Thyroid gland (tissue), 4 donors: Measurements from ENCODE around the gene NFIA. TPM values are rescaled to one million over a fixed set of nuclear protein-coding genes. Genes with fewer than 3 reads are reported as not detected.
A peak's percentile ranks its signal among the peaks of the same experiment; 100 is the strongest.

ENCODE experiments used
- DNase-seq, 2 donors: peaks; one replicate each; pipeline ENCODE4 v3.0.0-alpha.2; 2019
- H3K27ac ChIP-seq, 3 donors: fragments of 200-600 bp; sonication (generic); 1 replicate in 2 of 3; 2 replicates in 1 of 3; pipeline ENCODE4 v1.5.1; 2016 to 2019; ENCODE audit warnings: mild to moderate bottlenecking in 1 of 3, moderate library complexity in 1 of 3
- H3K27me3 ChIP-seq: fragments of 200-600 bp; sonication (generic); one replicate; pipeline ENCODE4 v1.5.1; 2019
- H3K36me3 ChIP-seq, 2 donors: fragments of 200-600 bp; sonication (generic); one replicate each; pipeline ENCODE4 v1.5.1; 2016 to 2019
- H3K4me1 ChIP-seq, 2 donors: fragments of 200-600 bp; sonication (generic); one replicate each; pipeline ENCODE4 v1.5.1; 2017 to 2019
- H3K4me3 ChIP-seq, 3 donors: fragments of 200-600 bp; sonication (generic); replicated peaks in 1 of 3; 1 replicate in 2 of 3; 2 replicates in 1 of 3; pipeline ENCODE4 v1.5.1; 2016; ENCODE audit warnings: mild to moderate bottlenecking in 1 of 3
- H3K9me3 ChIP-seq: fragments of 200-600 bp; sonication (generic); one replicate; pipeline ENCODE4 v1.5.1; 2017
- POLR2A ChIP-seq, 2 donors: fragments of 450-650 bp; IDR thresholded peaks; one replicate each; pipeline ENCODE4 v1.6.1; 2017; ENCODE audit warnings: antibody characterized with exemption in 2 of 2, mild to moderate bottlenecking in 2 of 2, moderate library complexity in 1 of 2
- WGBS, 2 donors: methylation state at CpG; one replicate each; pipeline ENCODE4 v1.1.5; 2017; 5-methylcytosine and 5-hydroxymethylcytosine counted together
- intact Hi-C: fragments of 100-400 bp; cut with DNase I; formaldehyde crosslinking; loops from one replicate; pipeline ENCODE4 v1.15.1; 2023
- total RNA-seq, 4 donors: library from RNA; depleted of rRNA; stranded (reverse); fragments of >200 nt; gene quantifications; one replicate each; pipeline ENCODE4 v1.2.3, GENCODE V29; 2016
- TF ChIP-seq, protein P1 (sequence below), 6 experiments: fragments of 200-600 bp in 3 of 6; fragments of 450-650 bp in 3 of 6; sonication (generic) in 3 of 6; IDR thresholded peaks; one replicate each; pipeline ENCODE4 v1.5.1; 2016 to 2019; ENCODE audit warnings: antibody characterized with exemption in 6 of 6, mild to moderate bottlenecking in 2 of 6, inconsistent platforms in 1 of 6, moderate library complexity in 1 of 6

The NFIA gene
- 100 to 1,000 TPM; 105 to 149 (median 118) TPM for total RNA-seq

DNA sequence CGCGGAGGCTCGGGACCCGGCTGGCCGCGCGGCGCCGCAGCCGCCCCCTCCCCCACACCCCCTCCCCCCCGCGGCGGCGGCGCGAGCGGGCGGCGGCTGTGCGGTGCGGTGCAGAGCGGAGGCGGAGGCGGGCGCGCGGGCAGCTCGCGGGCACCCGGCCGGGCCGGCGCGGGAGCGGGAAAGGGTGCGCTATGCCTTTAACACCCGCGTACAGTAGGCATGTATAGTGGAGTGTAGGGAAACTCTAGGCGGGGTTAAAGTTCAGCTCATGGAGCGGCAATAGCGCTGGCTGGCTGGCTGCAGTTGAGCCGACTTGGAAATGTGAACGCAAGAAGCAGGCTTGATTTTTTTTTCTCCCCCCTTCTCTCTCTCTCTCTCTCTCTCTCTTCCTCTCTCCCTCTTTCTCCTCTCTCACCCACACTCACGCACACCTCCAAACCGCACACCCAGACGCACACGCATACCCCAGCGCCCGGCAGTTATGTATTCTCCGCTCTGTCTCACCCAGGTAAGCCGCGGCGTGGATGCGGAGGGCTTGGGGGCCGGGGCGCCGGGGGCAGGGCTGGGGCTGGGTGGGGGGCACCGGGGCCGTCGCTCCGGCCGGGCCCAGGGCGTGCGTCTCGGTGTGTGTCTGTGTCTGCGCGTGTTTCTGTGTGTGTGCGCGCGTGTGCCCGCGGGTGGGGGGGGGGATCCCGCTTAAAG, at the start of gene NFIA:
TSS of gene NFIA (plus strand) at position 251 of the 702 bp plus-strand sequence.
- Histone ChIP-seq H3K27me3 (no peaks in the 10 kb centered on the region), H3K4me3 (peak within 1 kb of the TSS; percentile 85 to 91 (median 85)), H3K9me3 (no peaks in the 10 kb centered on the region), H3K27ac (peak within 1 kb of the TSS; percentile 97 to 99 (median 97)), H3K36me3 (no peaks in the 10 kb centered on the region), H3K4me1 (peaks cover 30 to 52% of the 10 kb centered on the region in 2 donors)
- WGBS, 2 donors = 1% methylated on average over 24 to 32 of the region's 73 CpGs
- intact Hi-C loops = loop anchor here (2.0 kb wide), 1 partner anchor 30 kb away; no protein-coding TSS in a partner anchor
- TF ChIP-seq, protein P1, sequence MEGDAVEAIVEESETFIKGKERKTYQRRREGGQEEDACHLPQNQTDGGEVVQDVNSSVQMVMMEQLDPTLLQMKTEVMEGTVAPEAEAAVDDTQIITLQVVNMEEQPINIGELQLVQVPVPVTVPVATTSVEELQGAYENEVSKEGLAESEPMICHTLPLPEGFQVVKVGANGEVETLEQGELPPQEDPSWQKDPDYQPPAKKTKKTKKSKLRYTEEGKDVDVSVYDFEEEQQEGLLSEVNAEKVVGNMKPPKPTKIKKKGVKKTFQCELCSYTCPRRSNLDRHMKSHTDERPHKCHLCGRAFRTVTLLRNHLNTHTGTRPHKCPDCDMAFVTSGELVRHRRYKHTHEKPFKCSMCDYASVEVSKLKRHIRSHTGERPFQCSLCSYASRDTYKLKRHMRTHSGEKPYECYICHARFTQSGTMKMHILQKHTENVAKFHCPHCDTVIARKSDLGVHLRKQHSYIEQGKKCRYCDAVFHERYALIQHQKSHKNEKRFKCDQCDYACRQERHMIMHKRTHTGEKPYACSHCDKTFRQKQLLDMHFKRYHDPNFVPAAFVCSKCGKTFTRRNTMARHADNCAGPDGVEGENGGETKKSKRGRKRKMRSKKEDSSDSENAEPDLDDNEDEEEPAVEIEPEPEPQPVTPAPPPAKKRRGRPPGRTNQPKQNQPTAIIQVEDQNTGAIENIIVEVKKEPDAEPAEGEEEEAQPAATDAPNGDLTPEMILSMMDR (IDR thresholded peaks at IDR 0.05) = no peak
- peak in 1 of 2 donors; percentile 57 for TF ChIP-seq POLR2A (IDR thresholded peaks at IDR 0.05)
- DNase-seq = peak; percentile 53 to 56

DNA sequence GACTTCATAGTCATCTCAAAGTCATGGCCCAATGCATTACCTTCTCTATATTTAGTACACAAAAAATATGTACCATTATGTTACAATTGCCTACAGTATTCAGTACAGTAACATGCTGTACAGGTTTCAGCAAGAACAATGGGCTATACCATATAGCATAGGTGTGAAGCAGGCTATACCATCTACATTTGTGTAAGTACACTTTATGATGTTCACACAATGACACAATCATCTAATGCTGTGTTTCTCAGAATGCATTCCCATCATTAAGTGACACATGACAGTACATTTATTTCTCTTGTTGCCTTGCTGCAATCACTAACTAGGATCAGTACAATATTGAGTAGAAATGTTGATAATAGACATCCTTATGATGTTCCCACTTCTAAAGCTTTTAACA, 46.5 kb upstream of the NFIA start:
- no peaks in the 10 kb centered on the region for H3K9me3 ChIP-seq
- intact Hi-C loops = no loop called here

DNA sequence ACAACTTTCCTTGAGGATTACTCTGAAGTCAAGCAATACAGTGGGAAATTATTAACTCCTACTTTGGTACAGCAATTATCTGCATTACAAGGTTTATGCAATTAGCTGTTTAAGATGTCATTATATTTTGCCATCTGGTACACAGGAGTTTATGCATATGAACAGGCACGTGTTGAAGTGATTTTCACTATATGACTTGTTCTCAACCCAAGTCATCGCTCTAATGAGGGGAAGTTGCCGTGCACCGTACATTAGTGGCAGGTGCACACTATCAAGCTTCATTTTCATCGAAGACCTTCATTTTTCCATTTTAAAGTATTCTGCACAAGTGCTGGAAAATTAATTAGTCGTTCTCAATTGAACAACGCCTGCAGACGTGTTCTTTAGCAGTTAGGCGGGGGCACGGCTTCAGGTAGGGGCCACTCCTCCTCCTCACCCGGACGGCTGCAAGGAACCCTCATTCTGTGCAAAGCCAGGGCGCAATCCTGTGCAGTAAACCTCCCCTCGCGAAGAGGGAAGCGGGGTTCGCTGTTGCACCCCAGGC, 39.8 kb upstream of the NFIA start:
- H3K27ac ChIP-seq = peak overlapping the region in 2 of 3 donors; percentile 83 to 91
- intact Hi-C loops = loop anchor here (5.0 kb wide), 2 partner anchors 60 to 185 kb away; no protein-coding TSS in a partner anchor
- H3K27me3 ChIP-seq = no peaks in the 10 kb centered on the region
- H3K4me3 ChIP-seq = peak overlapping the region in 1 of 3 donors; percentile 64
- TF ChIP-seq, protein P1 (IDR thresholded peaks at IDR 0.05) = no peak
- TF ChIP-seq POLR2A (IDR thresholded peaks at IDR 0.05) = no peak
- H3K4me1 ChIP-seq = peaks cover 3 to 8% of the 10 kb centered on the region in 2 donors
- WGBS, 2 donors = 32 to 38% methylated on average over 13 to 16 of the region's 17 CpGs
- H3K9me3 ChIP-seq = no peaks in the 10 kb centered on the region
- DNase-seq = no peak
- no peaks in the 10 kb centered on the region for H3K36me3 ChIP-seq

More for the DNA sequence above, 46.5 kb upstream of the NFIA start:
- no peaks in the 10 kb centered on the region for H3K4me1 ChIP-seq
- TF ChIP-seq POLR2A (IDR thresholded peaks at IDR 0.05) = no peak
- TF ChIP-seq, protein P1 (IDR thresholded peaks at IDR 0.05) = no peak
- H3K4me3 ChIP-seq = no peak overlapping the region
- H3K36me3 ChIP-seq = no peaks in the 10 kb centered on the region
- H3K27me3 ChIP-seq = no peaks in the 10 kb centered on the region
- DNase-seq = no peak
- no peak overlapping the region for H3K27ac ChIP-seq

- Histone ChIP-seq H3K27ac (peak overlapping the region; percentile 25 to 91 (median 83)), H3K4me3 (peak overlapping the region in 2 of 3 donors; percentile 11 to 64), H3K9me3 (no peaks in the 10 kb centered on the region), H3K27me3 (no peaks in the 10 kb centered on the region), H3K4me1 (peaks cover 3 to 8% of the 10 kb centered on the region in 2 donors), H3K36me3 (no peaks in the 10 kb centered on the region)
- WGBS, 2 donors = 6 to 25% methylated on average over 20 to 34 of the region's 85 CpGs
- intact Hi-C loops = loop anchor here (5.0 kb wide), 2 partner anchors 61 to 186 kb away; no protein-coding TSS in a partner anchor
- TF ChIP-seq POLR2A (IDR thresholded peaks at IDR 0.05) = peak in 1 of 2 donors; percentile 48
- TF ChIP-seq, protein P1 (IDR thresholded peaks at IDR 0.05) = peak; percentile 77 to 92 (median 89)
- DNase-seq = peak; percentile 89 to 94
Observed at GRCh38 chr1:61043010-61043820, 39.1 kb upstream of the NFIA start.
